ENCODE data around the gene ALS2CL.

Gene ALS2CL

DNA sequence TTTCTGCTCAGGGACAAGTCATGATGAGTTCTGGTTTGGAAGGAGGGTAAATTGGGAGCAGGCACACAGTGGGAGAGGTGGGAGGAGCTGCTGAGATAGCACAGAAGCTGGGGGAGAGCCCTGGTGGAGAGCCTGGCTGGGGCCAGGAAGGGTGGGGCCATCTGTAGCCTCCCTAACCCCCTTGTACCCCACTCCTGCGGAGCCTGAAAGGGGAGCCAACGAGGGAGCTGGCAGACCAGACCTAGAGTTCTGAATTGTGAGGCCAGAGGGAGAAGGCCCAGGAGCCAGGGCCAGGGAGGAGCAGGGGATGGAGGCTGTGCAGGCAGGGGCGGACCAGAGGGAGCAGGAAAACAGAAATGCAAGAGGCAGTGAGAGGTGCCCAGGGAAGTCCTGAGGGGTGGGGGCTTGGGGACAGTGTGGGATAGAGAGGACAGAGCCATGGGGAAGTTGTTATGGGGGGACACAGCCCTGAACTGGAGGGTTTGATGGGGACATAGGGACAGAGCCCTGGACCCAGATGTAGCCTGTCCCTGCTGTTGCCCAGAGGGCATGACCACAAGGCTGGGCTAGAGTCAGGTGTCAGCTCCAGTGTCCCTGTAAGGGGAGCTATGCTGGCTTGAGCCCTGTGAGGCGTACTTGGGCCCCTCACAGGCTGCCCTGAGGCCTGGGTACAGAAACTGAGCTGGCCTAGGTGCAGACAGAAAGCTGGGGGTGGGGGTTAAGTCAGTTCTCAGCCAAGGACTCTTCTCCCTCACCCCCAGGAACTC lies 8.9 kb upstream of the ALS2CL start:
- FAIRE-seq = no peak

DNA sequence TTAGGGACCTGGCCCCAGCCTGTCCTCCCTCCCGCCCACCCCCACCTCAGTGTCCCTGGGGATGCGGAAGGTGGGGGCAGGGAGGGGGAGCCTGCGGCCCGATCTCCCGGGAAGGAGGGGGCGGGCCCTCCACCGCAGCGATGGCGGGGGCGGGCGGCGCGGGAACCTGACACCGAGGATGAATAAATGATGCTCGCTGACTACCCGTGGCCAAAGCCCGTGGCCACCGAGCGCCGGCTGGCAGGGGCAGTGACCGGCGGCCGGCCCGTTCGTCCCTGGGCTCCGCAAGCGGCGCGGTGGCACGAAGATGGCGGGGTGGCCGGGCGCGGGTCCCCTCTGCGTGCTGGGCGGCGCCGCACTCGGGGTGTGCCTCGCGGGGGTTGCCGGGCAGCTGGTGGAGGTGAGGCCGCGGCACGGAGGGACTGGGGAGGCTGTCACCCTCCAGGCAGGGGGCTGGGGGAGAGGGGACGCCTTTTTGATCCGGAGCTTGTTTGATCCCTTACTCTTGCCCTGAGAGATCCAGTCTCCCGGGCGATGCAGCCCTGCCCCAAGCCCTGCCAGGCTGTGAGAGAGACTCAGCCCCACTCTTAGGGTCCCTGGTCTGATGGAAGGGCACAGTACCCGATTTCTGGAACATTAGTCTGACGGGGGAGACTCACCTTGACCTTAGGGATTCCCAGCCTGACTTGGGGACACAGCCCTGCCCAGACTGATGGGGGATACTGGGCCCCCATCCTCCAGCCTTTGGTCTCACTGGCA lies 7.9 kb upstream of the ALS2CL start, which contains the start of gene TMIE:
Gene TMIE (plus strand): TSS at position 212 of the 759 bp plus-strand sequence. CDS start 96 bp downstream, at position 308.
- FAIRE-seq = no peak

DNA sequence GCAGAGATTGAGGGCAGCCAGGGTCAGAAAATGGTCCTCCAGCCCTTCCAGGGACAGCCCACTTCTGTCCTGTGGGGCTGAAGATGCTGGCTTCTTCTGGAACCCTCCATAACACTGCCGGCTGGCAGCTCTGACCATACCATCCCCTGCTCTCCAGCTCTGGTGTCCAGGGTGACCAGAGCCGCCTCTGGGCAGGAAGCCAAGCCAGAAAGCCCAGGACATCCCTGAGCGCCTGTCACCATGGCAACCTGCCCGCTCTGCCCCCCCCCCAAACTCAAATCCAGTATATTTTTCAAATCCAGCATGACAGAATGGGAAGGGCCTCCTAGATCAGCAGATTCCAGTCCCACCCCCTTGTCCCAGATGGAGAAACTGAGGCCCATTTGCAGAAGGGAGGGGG lies 7.3 kb upstream of the ALS2CL start:
- no peak for FAIRE-seq

DNA sequence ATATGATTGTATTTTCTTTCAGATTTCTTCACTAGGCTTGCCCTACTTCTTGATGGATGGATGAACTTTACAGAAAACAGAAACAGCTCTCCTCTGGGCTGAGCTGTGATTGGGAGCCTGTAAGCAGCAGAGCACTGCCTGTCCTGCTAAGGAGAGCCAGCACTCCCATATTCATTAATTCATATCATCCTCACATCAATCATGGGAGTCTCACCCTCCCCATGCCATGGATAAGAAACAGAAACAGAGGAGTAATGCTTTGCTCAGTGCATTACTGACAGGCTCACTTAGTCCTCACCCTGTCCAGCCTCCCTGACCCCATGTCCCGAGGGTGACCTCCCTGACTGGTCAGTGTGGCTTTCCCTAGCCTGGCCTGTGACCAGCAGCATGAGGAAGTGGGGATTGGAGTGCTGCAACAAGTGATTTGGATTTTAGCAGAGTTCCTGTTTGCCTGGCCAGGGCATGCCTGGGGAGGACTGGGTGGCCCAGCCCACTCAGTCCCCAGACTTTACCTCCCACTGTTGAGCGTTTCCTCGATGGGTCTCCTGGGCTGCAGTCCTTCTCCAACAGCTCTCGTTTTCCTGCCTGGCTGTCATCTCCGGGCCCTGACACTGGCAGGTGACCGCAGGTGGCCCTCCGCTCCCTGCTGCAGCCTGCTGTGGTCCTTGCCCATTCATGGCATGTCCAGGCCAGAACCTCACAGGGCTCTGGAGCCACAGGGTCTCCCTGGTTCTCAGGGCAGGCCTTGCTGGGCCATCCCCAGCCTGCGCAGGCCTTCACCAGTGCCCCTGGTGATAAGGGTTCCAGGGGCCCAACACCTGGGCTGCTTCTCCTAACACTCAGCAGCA lies 6.4 kb upstream of the ALS2CL start:
- FAIRE-seq = no peak

DNA sequence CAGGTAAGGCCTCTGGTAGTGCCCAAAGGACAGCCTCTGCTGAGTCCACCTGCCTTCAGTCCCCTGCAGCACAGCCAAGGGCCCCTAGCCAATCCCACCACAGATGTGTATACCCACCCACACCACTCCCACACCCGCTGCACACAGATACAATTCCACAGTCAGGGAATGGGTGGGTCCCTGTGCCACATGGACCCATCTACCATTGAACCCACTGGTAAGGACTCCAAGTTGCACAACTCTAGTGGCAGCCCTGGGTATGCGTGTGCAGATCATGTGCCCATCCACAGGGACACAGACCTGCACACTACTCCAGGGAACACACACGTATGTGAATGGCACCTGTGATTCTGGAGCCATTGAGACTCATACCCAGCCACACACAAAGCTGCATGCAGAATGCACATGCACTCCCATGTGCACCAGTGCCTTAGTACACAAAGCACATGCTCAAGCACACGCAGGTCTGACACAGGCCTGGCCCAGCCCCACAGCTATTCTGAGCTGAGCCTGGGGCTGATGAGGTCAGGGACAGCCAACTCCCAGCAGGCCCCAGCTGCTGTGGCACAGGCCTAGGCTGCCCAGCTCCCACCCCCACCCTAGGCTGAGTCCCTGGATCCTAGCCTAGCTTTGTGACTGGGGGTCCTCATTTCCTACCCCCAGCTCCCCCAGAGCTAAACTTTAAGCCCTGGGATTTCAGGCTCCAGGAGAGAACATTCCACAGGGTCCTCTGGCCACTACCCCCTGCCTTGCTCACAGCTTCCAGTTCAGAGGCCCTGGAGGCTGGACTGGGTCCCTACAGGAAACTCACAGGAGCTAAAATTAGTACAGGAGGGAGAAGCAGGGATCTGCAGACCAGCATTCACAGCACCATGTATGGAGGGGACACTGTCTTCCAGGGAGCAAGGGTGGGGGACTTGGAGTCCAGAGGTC lies 2.7 kb upstream of the ALS2CL start:
- no peak for FAIRE-seq

DNA sequence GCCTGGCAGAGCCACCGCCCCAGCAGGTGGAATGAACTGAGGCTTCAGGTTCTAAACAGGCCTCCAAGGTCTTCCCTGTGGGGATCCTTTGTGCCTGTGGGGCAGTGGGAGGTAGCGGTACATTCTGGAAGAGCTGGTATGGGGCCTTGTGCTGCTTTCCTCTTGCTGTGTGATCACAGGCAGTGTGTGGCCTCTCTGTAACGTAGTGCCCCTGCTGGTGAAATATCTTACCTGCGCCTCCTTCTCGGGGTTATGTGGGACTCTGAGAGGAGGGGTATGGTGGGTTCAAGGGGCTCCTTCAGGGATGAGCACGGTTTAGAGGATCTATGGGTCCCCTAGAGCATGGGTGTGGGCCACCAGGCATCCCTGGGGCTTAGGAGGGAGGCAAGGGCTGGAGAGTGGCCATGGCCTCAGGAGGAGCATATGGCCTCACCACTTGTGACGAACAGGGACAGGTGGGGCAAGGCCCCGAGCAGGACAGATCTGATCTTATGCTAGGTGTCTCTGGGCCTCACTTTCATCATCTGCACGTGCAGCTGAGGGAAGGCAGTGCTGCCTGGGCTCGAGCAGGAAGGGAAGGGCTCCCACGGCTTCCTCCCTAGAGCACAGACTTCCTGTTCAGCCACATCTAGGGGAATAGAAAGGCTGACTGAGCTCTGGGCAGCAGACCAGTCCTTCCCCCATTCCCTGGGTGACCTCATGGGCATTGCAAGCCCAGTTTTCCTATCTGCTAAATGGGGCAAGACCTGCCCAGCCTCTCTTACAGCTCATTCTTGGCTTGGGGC lies 1.9 kb upstream of the ALS2CL start:
- FAIRE-seq = no peak

DNA sequence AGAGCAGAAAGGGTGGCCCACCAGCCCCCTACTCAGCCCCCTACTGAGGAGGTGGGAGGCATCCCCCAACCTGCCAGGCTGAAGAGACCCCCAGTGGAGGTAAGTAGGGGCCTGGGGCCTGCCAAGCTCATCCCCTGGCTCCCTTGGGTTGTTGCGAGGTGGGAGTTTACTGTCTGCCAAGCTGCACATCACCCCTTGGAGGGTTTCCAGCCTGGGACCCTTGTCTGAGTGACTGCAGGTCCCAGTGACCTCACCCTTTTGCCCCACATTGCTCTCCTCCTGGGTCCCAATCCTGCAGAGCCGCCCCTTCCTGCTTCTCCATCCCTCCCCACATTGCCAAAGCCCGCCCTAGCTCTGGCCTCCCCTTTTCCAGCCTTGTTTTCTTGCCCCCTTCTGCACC lies 1.0 kb upstream of the ALS2CL start:
- FAIRE-seq = no peak

DNA sequence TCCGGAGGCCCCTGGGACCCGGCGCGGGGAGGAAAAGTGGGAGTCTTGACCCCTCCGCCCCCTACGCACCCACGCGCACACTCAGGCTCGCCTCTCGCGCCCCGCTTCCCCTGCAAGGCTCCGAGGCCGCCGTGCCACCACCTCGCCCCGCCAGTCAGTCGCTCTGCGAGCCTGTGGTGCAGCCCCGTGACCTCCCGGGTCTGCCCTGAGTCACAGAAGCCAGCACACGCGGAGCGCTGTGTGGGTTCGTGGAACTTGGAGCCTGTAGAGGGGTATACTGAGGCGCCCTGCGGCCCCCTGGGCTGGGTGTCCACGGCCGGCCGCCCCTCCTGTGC lies 380 bp upstream of the ALS2CL start:
- FAIRE-seq = no peak

DNA sequence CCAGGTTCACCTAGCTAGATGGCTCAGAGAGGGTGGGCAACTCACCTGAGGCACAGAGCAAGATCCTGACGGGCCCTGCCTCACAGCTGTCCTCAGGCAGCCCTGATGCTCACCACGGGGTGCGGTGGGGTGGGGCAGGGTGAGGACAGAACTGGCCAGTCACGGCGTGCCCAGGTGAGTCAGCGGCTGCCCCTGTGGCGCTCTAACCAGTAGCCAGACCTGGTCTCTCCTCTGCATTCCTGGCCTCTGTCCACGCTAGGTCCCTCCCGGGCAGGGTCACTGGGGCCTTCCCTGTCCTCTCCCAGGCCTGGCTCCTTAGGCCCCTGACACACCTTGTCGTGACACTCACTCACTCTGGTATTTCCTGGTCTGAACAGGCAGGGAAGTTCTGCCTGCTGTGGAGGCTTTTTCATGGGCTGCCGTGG lies 901 bp downstream of the ALS2CL start:
- no peak for FAIRE-seq

DNA sequence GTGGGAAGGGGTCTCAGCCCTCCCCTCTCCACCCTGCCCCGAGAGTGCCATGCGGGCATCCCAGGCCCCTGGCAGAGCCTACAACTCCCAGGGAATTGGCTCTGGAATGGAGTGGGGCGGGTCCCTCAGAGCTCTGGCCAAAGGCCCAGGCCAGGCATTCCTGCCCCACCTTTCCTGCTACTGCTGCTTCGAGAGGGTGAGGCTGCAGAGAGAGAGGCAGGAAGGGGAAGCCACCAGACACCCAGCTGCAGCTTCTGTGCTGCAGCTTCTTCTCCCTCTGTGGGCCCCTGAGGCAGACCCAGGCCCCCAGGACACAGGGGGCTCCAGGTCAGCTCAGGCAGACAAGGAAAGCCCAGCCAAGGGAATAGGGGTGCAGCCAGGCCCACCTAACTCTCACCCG lies 2.7 kb downstream of the ALS2CL start:
- FAIRE-seq = no peak

DNA sequence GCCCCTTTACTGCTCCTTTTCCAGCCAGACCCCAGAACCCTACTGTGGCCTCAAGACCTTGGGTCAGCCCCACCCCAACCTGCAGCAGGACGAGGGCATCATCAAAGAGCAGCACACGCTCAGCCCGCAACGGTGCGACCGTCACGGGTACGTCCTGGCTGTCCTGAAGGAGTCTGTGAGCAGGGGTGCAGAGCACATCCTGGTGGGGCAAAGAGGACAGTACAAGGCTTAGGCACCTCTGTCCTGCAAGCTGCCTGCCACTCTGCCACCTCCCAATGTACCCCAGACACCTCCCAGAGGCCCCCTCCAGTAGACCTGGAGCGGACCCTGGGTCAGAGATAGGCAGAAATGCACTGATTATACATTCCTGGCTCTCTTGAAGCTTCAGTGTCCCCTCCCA lies 8.0 kb downstream of the ALS2CL start:
- FAIRE-seq = no peak

DNA sequence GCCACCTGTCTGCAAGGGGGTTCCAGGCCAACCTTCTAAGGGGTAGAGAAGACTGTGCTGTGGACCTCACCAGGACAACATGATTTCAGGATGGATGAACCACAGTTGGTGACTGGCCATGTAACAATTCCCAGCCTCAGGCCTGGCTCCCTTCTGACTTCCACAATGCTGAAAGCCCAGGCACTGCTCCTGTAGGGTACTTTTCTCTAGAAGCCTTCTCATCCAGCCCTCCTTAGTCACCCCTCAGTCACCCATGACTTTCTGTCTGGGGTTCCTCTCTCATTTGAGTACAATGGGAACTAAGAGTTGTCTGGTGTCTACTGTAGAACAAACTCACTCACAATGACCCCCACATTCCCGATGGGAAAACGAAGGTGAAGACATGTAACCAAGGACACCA lies 8.6 kb downstream of the ALS2CL start:
- FAIRE-seq = no peak

DNA sequence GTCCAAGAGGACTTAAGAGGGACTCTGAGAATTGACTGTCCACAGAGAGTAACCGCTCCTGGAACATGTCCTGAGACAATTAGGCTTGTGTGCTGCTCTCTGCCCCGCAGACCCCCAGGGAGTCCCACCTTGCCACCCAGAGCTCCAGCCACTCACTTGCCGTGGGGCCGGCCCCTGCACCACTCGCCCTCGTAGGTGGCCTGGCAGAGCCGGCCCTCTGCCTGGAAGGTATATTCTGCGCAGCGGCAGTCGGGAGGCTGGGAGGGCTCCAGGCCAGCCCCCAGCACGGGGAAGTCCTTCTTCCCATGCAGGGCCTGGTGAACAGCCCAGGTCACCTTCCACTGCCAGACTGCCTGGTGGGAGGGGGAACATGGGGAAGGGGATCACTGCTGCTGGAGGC lies 10.5 kb downstream of the ALS2CL start:
- no peak for FAIRE-seq

DNA sequence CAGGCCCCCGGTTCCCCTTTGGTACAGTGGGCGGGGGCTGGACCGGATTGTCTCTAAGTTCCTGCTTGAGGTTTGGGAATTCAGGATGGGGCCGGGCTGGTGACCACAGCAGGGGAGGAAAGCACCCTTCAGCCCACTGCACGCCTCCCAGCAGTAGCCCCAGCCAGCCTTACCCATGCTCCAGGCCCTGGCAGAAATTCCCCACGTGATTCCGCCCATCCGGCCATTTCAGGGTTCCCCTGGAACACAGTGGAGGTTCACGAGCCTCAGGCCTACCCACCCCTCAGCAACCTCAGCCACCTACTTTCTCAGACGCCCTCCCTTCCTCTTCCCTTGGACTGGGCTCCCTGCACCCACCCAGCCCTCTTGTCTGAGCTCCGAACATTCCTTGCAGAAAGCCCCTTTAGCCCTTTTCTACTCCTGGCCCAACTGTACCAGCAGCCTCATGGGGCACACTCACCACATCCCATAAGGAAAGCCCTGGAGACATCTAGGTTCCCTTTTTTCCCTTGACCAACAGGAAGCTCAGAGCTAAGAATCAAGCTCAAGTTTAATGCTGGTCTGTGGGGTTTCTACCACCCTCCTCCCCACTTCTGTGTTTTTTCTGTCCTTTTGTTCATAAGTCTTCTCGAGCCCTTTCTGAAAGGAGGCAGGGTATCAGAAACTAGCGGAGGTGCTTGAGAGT lies 11.5 kb downstream of the ALS2CL start:
- no peak for FAIRE-seq

DNA sequence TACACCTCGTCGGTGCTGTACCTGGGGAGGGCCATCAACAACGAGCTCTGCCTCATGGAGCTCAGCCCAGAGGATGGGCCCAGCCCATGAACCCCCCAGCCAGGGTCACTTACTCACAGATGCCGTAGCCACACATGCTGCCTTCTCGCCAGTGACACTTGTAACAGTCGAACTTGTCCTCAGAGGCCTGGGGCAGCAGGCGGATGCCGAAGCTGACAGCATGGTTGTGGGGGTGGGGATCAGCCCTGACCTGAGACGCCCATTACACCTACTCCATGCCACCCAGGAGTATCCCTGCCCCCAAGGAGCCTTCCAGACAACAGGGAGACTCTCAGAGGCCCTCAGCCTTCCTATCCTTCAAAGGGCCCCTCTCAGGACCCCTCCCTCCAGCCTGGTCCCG lies 12.1 kb downstream of the ALS2CL start:
- no peak for FAIRE-seq

DNA sequence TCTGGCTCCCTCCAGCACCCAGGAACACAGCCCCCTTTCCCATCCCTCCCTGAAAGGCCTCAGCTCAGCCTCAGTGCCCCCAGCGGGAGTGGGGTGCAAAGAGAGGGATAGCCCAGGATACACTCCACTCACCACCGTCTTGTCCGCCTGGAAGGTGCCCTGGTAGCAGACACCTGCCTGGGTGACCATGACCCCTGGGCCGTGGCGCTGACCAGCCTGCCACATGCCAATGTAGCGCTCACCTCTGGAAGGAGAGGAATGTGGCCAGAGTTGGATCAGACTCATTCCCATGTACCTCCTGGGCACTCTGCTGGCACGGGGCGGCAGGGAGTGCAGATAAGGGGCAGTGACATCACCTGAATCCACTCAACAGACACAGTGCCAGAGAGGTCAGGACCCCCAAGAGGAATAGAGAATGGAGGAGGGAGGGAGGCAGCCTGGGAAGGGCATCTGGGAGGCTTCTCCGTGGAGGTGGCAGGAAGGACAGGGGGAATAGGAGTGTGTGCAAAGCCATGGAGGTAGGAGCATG lies 13.1 kb downstream of the ALS2CL start:
- no peak for FAIRE-seq

DNA sequence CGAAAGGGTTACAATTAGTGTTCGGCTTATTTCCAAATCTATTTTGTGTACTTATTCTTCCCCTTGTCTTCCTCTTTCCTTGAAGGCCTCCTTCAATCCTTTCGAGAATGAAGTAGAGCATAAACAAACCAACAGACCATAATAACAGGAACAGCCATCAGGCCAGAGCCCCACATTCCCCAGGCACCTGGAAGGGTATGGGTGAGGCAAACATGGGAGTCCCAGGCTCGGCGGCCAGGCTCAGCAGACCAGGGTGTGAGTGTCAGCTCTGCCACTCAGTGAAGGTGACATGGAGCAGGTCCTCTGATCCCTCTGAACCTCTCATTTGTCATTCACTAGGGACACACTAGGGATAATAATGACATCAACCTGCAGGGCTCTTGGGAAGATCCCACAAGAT lies 13.8 kb downstream of the ALS2CL start:
- FAIRE-seq = no peak

DNA sequence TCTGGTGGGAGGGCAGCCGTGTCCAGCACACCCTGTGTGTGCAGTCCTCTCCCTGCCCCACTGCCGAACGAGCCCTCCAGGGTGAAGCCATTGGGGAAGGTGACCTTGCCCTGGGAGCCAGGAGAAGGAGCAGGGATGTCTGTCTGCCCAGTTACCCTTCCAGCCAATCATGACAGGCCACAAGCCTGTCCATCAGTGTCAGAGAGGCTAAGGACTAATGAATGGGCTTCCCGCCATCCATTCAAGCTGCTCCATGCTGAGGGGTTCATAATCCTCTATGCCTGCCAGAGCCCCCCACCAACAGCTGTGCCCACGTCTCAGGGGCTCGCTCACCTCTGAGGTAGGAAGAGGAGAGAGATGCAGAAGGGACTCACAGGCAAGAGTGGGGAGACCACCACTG lies 15.2 kb downstream of the ALS2CL start:
- no peak for FAIRE-seq

DNA sequence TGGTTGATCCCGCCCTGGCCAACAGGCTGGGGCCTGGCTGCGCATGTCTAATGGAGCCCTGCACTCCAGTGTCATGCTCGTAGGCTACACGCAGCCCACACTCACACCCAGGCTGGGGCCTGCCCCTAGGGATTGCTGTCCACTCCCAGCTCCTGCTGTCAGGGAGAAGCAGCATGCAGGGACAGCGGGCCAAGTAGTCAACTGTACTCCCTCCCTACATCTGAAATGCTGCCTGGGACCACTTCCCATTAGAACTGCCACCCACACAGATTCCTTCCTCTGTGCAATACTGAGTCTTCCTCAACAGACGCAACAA lies 16.1 kb downstream of the ALS2CL start:
- no peak for FAIRE-seq

DNA sequence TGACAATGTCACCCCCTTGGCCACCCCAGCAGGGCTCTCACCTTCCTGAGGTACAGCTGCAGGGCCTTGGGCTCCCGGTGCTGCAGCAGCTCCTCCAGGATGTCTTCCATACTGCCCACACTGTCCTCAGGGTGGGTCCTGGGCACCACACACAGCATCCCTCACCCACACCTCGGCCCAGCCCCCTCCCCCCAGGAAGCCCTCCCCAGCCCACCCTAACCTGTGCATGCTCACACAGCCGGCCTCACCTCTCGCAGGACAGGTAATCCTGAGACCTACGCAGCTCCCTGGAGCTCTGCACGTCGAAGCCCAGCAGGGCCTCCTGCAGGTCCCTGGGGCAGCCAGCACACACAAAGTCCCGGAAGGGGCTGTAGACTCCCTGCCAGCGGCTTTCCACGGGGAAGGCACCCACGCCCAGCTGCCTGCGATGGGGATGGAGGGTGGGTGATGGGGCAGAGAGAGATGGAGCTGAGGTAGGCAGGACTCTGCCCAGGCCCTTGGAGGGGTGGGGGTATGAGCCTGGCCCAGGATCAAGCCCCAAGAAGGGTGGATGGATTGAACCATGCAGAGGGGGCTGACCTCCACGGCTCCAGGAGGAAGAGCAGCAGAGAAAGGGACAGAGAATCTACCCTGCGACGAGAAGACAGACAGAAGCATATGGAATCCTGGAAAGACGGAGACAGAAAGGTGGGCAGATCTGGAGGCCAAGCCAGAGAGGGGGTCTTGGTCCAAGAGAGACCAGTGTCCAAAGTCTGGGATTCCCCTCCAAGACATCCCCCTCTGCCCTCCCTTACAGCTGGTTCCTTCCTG lies 16.7 kb downstream of the ALS2CL start:
- FAIRE-seq = no peak
